IMR-90 (cell line): Measurements from ENCODE around the gene RAB3IL1. TPM values are rescaled to one million over a fixed set of nuclear protein-coding genes. Genes with fewer than 3 reads are reported as not detected.

Experiments used
- ATAC-seq: fragments of 200-7000 bp; cut with Tn5 transposase; 2 replicates; pipeline ENCODE4 v1.9.1; 2020; ENCODE audit warnings: low read depth, mild to moderate bottlenecking, moderate library complexity
- BruUV-seq: library from RNA; stranded (reverse); fragments of 400-500 nt; replicated peaks from 2 replicates; lab custom pipeline; 2021; lab: Mats Ljungman, UMichigan
- CTCF ChIA-PET: fragments of 300-600 bp; formaldehyde crosslinking; extraction: SDS; loops from one replicate; lab custom pipeline; 2021; ENCODE audit warnings: antibody characterized with exemption; lab: Yijun Ruan, JAX
- POLR2A ChIA-PET: fragments of 300-600 bp; sonication (Branson Sonifier 250); formaldehyde crosslinking; loops from one replicate; lab custom pipeline; 2022; ENCODE audit warnings: antibody characterized with exemption; ENCODE audit not compliant: unreplicated experiment; lab: Charles Lee
- DNase-seq: peaks from one replicate; pipeline ENCODE4 v3.0.0; 2013
- H2AFZ ChIP-seq: replicated peaks from 2 replicates; pipeline ENCODE3; 2013; ENCODE audit warnings: low read length, mild to moderate bottlenecking; ENCODE audit not compliant: poor library complexity
- H2AK5ac ChIP-seq: 2 replicates; pipeline ENCODE4 v1.6.1; 2013; ENCODE audit warnings: low read depth, low read length, inconsistent platforms
- H2AK9ac ChIP-seq: replicated peaks from 2 replicates; pipeline ENCODE3; 2013; ENCODE audit warnings: mild to moderate bottlenecking, low read depth, low read length, moderate library complexity; ENCODE audit not compliant: poor library complexity
- H2BK120ac ChIP-seq: 2 replicates; pipeline ENCODE4 v1.6.1; 2013; ENCODE audit warnings: low read depth, low read length, inconsistent platforms
- H2BK15ac ChIP-seq: 3 replicates; pipeline ENCODE4 v1.6.1; 2013; ENCODE audit warnings: low read depth, low read length, inconsistent platforms
- H2BK20ac ChIP-seq: 2 replicates; pipeline ENCODE4 v1.6.1; 2013; ENCODE audit warnings: low read depth, mild to moderate bottlenecking, inconsistent platforms, low read length, moderate library complexity
- H2BK5ac ChIP-seq: 2 replicates; pipeline ENCODE4 v1.6.1; 2013; ENCODE audit warnings: mild to moderate bottlenecking, low read depth, low read length, inconsistent platforms; ENCODE audit not compliant: poor library complexity, severe bottlenecking
- H3K14ac ChIP-seq: replicated peaks from 2 replicates; pipeline ENCODE4 v1.6.1; 2013; ENCODE audit warnings: low read depth, low read length, inconsistent platforms
- H3K18ac ChIP-seq: 2 replicates; pipeline ENCODE4 v1.6.1; 2013; ENCODE audit warnings: low read depth, low read length, control low read depth
- H3K23ac ChIP-seq: 2 replicates; pipeline ENCODE4 v1.6.1; 2013; ENCODE audit warnings: low read depth, low read length, inconsistent platforms
- H3K27ac ChIP-seq: 2 replicates; pipeline ENCODE4 v1.5.1; 2013; ENCODE audit warnings: mild to moderate bottlenecking, control low read depth, low read length; ENCODE audit not compliant: insufficient read depth
- H3K27me3 ChIP-seq: 2 replicates; pipeline ENCODE4 v1.6.1; 2013; ENCODE audit warnings: low read length; ENCODE audit not compliant: control insufficient read depth, insufficient read depth
- H3K36me3 ChIP-seq: 2 replicates; pipeline ENCODE4 v1.6.1; 2013; ENCODE audit warnings: low read length, mixed read lengths; ENCODE audit not compliant: control insufficient read depth, insufficient read depth
- H3K4ac ChIP-seq: 2 replicates; pipeline ENCODE4 v1.6.1; 2013; ENCODE audit warnings: low read depth, low read length, inconsistent platforms
- H3K4me1 ChIP-seq: 2 replicates; pipeline ENCODE4 v1.6.1; 2013; ENCODE audit warnings: low read length, mixed read lengths; ENCODE audit not compliant: control insufficient read depth, insufficient read depth
- H3K4me2 ChIP-seq: 2 replicates; pipeline ENCODE4 v1.6.1; 2013; ENCODE audit warnings: low read depth, mild to moderate bottlenecking, control low read depth, low read length, moderate library complexity
- H3K4me3 ChIP-seq: 2 replicates; pipeline ENCODE4 v1.5.1; 2013; ENCODE audit warnings: low read depth, mild to moderate bottlenecking, control low read depth, low read length, moderate library complexity; ENCODE audit not compliant: insufficient read depth
- H3K56ac ChIP-seq: 2 replicates; pipeline ENCODE4 v1.6.1; 2013; ENCODE audit warnings: low read length, inconsistent platforms; ENCODE audit not compliant: insufficient read depth; ENCODE audit errors: extremely low read depth
- H3K79me1 ChIP-seq, 2 experiments: 2 replicates each; pipeline ENCODE4 v1.6.1; 2013; ENCODE audit warnings: low read length in 2 of 2, inconsistent platforms in 1 of 2, low read depth in 1 of 2
- H3K9ac ChIP-seq: 2 replicates; pipeline ENCODE4 v1.6.1; 2013; ENCODE audit warnings: low read depth, low read length, control low read depth
- H3K9me1 ChIP-seq: 2 replicates; pipeline ENCODE4 v1.6.1; 2013; ENCODE audit warnings: low read length, inconsistent platforms; ENCODE audit not compliant: insufficient read depth
- H3K9me3 ChIP-seq: 2 replicates; pipeline ENCODE4 v1.6.1; 2013; ENCODE audit warnings: low read length; ENCODE audit not compliant: control insufficient read depth, insufficient read depth
- H4K20me1 ChIP-seq: 2 replicates; pipeline ENCODE4 v1.6.1; 2013; ENCODE audit warnings: low read length, inconsistent platforms; ENCODE audit not compliant: insufficient read depth
- H4K5ac ChIP-seq: 2 replicates; pipeline ENCODE4 v1.6.1; 2013; ENCODE audit warnings: mild to moderate bottlenecking, low read depth, low read length, control low read depth
- H4K8ac ChIP-seq, 2 experiments: 2 replicates each; pipeline ENCODE4 v1.6.1; 2013; ENCODE audit warnings: low read depth in 2 of 2, low read length in 2 of 2, control low read depth in 1 of 2, inconsistent platforms in 1 of 2
- H4K91ac ChIP-seq: 2 replicates; pipeline ENCODE4 v1.6.1; 2013; ENCODE audit warnings: low read depth, low read length, inconsistent platforms; ENCODE audit not compliant: insufficient read depth
- BHLHE40 ChIP-seq: fragments of 150-350 bp; IDR thresholded peaks from 2 replicates; pipeline ENCODE4 v1.6.1; 2016; ENCODE audit warnings: mild to moderate bottlenecking, low read depth, low read length
- CEBPB ChIP-seq: IDR thresholded peaks from 2 replicates; pipeline ENCODE4 v1.6.1; 2012; ENCODE audit warnings: low read depth, low read length, improper control_type of control experiment
- CHD1 ChIP-seq: IDR thresholded peaks from 2 replicates; pipeline ENCODE4 v1.6.1; 2012; ENCODE audit warnings: low read depth, low read length, improper control_type of control experiment
- FOS ChIP-seq: fragments of 150-350 bp; IDR thresholded peaks from 2 replicates; pipeline ENCODE4 v1.6.1; 2016; ENCODE audit warnings: low read depth, low read length
- MAFK ChIP-seq: IDR thresholded peaks from 2 replicates; pipeline ENCODE4 v1.6.1; 2012; ENCODE audit warnings: low read depth, low read length, improper control_type of control experiment
- MAZ ChIP-seq: IDR thresholded peaks from 2 replicates; pipeline ENCODE4 v1.6.1; 2012; ENCODE audit warnings: low read depth, mild to moderate bottlenecking, low read length, improper control_type of control experiment, moderate library complexity, borderline replicate concordance
- POLR2A ChIP-seq: IDR thresholded peaks from 2 replicates; pipeline ENCODE4 v1.6.1; 2012; ENCODE audit warnings: mild to moderate bottlenecking, low read depth, low read length
- RFX5 ChIP-seq: IDR thresholded peaks from 2 replicates; pipeline ENCODE4 v1.8.0; 2012; ENCODE audit warnings: low read depth, mild to moderate bottlenecking, low read length, moderate library complexity
- WGBS, 2 experiments: methylation state at CpG; one replicate each; pipeline versions ENCODE4 v1.1.5 to v1.1.7; 2013; ENCODE audit warnings: missing lambda C conversion rate in 2 of 2; ENCODE audit not compliant: insufficient read length in 1 of 2; ENCODE audit errors: extremely low coverage in 2 of 2; 5-methylcytosine and 5-hydroxymethylcytosine counted together
- dilution Hi-C: fragments of 300-500 bp; cut with HindIII; formaldehyde crosslinking; loops from one replicate; pipeline ENCODE4 v1.14.3; 2018; ENCODE audit warnings: low sequenced_read_pairs; ENCODE audit not compliant: unreplicated experiment
- in situ Hi-C: fragments of 300-500 bp; cut with MboI; formaldehyde crosslinking; loops from 3 replicates; pipeline ENCODE4 v1.14.3; 2019; ENCODE audit warnings: low sequenced_read_pairs, inconsistent platforms, mixed read lengths
- intact Hi-C: fragments of 100-400 bp; cut with micrococcal nuclease; formaldehyde crosslinking; loops from 2 replicates; pipeline ENCODE4 v1.10.0; 2022
- polyA plus RNA-seq, 3 experiments: library from polyadenylated mRNA; depleted of rRNA; stranded (reverse); fragments of >200 nt; gene quantifications; 2 replicates each; pipeline ENCODE4 v1.2.3, GENCODE V29; 2012; ENCODE audit warnings: low replicate concordance in 1 of 3
- total RNA-seq: library from RNA; depleted of rRNA; stranded (reverse); fragments of >200 nt; gene quantifications from 2 replicates; pipeline ENCODE4 v1.2.3, GENCODE V29; 2012
- TF ChIP-seq, protein P1 (sequence below): conservative IDR thresholded peaks from 2 replicates; pipeline ENCODE4 v1.5.1; 2012; ENCODE audit warnings: mild to moderate bottlenecking, low read depth, low read length, improper control_type of control experiment
- TF ChIP-seq, protein P2 (sequence below): fragments of 150-350 bp; IDR thresholded peaks from 2 replicates; pipeline ENCODE4 v1.6.1; 2017; ENCODE audit warnings: mild to moderate bottlenecking, antibody characterized with exemption, low read length, low read depth

RAB3IL1 gene
- total and polyA plus RNA-seq, 2 of the 4 experiments (the other 2 are of a cell fraction), result 0.72 to 1.9 TPM

DNA sequence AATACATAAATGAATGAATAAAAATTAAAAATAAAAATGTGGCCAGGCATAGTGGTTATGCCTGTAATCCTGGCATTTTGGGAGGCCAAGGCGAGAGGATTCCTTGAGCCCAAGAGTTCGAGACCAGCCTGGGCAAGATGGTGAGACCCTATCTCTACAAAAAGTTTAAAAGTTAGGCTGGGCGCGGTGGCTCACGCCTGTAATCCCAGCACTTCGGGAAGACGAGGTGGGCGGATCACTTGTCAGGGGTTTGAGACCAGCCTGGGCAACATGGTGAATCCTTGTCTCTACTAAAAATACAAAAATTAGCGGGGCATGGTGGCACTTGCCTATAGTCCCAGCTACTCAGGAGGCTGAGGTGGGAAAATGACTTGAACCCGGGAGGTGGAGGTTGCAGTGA, 23.1 kb upstream of the RAB3IL1 start:
- CTCF ChIA-PET, result interaction anchor here (1.2 kb wide), 1 partner anchor 142 kb away, joined by 4 read pairs; no protein-coding TSS in a partner anchor
- peaks cover 12% of the 10 kb centered on the region for H3K9me3 ChIP-seq
- no peak overlapping the region for H2BK20ac ChIP-seq
- H3K56ac ChIP-seq, result no peak overlapping the region
- POLR2A ChIA-PET, result no interaction called here
- H2BK5ac ChIP-seq, result no peak overlapping the region
- H3K27ac ChIP-seq, result no peak overlapping the region
- H3K18ac ChIP-seq, result no peak overlapping the region
- H2BK15ac ChIP-seq, result no peak overlapping the region
- H3K9me1 ChIP-seq, result no peaks in the 10 kb centered on the region
- no peak overlapping the region for H2AFZ ChIP-seq
- H3K4me2 ChIP-seq, result no peak overlapping the region
- no peaks in the 10 kb centered on the region for H3K36me3 ChIP-seq
- no peaks in the 10 kb centered on the region for H4K20me1 ChIP-seq
- H2BK120ac ChIP-seq, result no peak overlapping the region
- H3K23ac ChIP-seq, result no peak overlapping the region
- ATAC-seq (no peak), DNase-seq (no peak)
- no peak overlapping the region for H3K14ac ChIP-seq
- in situ Hi-C loops, result no loop called here
- no peak overlapping the region for H4K5ac ChIP-seq
- H3K79me1 ChIP-seq, result no peaks in the 10 kb centered on the region
- TF ChIP-seq RFX5 (no peak), POLR2A (no peak), BHLHE40 (no peak), MAZ (no peak), CEBPB (no peak), MAFK (no peak), FOS (no peak), CHD1 (no peak)
- TF ChIP-seq, protein P1, sequence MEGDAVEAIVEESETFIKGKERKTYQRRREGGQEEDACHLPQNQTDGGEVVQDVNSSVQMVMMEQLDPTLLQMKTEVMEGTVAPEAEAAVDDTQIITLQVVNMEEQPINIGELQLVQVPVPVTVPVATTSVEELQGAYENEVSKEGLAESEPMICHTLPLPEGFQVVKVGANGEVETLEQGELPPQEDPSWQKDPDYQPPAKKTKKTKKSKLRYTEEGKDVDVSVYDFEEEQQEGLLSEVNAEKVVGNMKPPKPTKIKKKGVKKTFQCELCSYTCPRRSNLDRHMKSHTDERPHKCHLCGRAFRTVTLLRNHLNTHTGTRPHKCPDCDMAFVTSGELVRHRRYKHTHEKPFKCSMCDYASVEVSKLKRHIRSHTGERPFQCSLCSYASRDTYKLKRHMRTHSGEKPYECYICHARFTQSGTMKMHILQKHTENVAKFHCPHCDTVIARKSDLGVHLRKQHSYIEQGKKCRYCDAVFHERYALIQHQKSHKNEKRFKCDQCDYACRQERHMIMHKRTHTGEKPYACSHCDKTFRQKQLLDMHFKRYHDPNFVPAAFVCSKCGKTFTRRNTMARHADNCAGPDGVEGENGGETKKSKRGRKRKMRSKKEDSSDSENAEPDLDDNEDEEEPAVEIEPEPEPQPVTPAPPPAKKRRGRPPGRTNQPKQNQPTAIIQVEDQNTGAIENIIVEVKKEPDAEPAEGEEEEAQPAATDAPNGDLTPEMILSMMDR, result no peak
- TF ChIP-seq, protein P2, sequence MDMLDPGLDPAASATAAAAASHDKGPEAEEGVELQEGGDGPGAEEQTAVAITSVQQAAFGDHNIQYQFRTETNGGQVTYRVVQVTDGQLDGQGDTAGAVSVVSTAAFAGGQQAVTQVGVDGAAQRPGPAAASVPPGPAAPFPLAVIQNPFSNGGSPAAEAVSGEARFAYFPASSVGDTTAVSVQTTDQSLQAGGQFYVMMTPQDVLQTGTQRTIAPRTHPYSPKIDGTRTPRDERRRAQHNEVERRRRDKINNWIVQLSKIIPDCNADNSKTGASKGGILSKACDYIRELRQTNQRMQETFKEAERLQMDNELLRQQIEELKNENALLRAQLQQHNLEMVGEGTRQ, result no peak
- no peak overlapping the region for H4K91ac ChIP-seq
- no peak overlapping the region for H3K4ac ChIP-seq
- no peak overlapping the region for H3K9ac ChIP-seq
- H3K27me3 ChIP-seq, result peaks cover 2% of the 10 kb centered on the region
- no peak overlapping the region for H2AK5ac ChIP-seq
- dilution Hi-C loops, result no loop called here
- intact Hi-C loops, result no loop called here
- no peaks in the 10 kb centered on the region for H3K4me1 ChIP-seq
- BruUV-seq, result no TSS peak
- no peak overlapping the region for H3K4me3 ChIP-seq
- WGBS, 2 experiments, result 81% methylated on average over 8 of the region's 10 CpGs; no CpG with 5 or more reads in 1 of the 2 experiments
- H4K8ac ChIP-seq, result no peak overlapping the region
- H2AK9ac ChIP-seq, result no peak overlapping the region
